Ovary (tissue), 9 donors: ENCODE measurements around the gene SUMO4. TPM values are rescaled to one million over a fixed set of nuclear protein-coding genes. Genes with fewer than 3 reads are reported as not detected.

Experiments
- DNase-seq, 5 donors: peaks; one replicate each; pipeline ENCODE4 v3.0.0-alpha.2; 2019 to 2020
- H3K27ac ChIP-seq, 2 donors: fragments of 200-600 bp; one replicate each; pipeline versions ENCODE4 v1.5.1 to v1.8.0; 2019 to 2022
- H3K27me3 ChIP-seq: fragments of 200-600 bp; one replicate; pipeline ENCODE4 v1.8.0; 2022
- H3K36me3 ChIP-seq: fragments of 200-600 bp; sonication (generic); one replicate; pipeline ENCODE4 v1.5.1; 2019
- H3K4me1 ChIP-seq: one replicate; pipeline ENCODE4 v1.8.1; 2013; ENCODE audit warnings: mild to moderate bottlenecking, moderate library complexity; ENCODE audit not compliant: insufficient read depth
- H3K4me3 ChIP-seq: fragments of 200-600 bp; sonication (generic); one replicate; pipeline ENCODE4 v1.5.1; 2017
- H3K9me3 ChIP-seq, 2 donors: fragments of 200-600 bp in 1 of 2; sonication (generic) in 1 of 2; one replicate each; pipeline versions ENCODE4 v1.5.1 to v1.8.1; 2013 to 2019; ENCODE audit warnings: mild to moderate bottlenecking in 1 of 2, moderate library complexity in 1 of 2
- EP300 ChIP-seq: sonication (generic); formaldehyde crosslinking; IDR thresholded peaks from one replicate; pipeline ENCODE4 v1.6.1; 2017; ENCODE audit warnings: antibody characterized with exemption
- POLR2A ChIP-seq: fragments of 450-650 bp; IDR thresholded peaks from one replicate; pipeline ENCODE4 v1.6.1; 2017; ENCODE audit warnings: antibody characterized with exemption, mild to moderate bottlenecking, moderate library complexity
- WGBS, 3 donors: extraction: QIAGEN DNeasy Blood & Tissue Kit in 1 of 3; methylation state at CpG; one replicate each; pipeline versions ENCODE4 v1.1.5 to v1.1.7; 2013 to 2017; 5-methylcytosine and 5-hydroxymethylcytosine counted together
- intact Hi-C, 4 donors: fragments of 100-400 bp; cut with DNase I; formaldehyde crosslinking; loops; one replicate each; pipeline versions ENCODE4 v1.11.0 to v1.15.1; 2022 to 2023
- polyA plus RNA-seq, 2 donors: library from polyadenylated mRNA; stranded (reverse); fragments of 200-250 nt in 1 of 2; fragments of 350-450 nt in 1 of 2; fragmentation: Illumina TruSeq in 1 of 2; extraction: RNeasy Lipid Tissue Mini Kit (QIAGEN cat#74804) in 1 of 2; gene quantifications; one replicate each; pipeline ENCODE4 v1.2.3, GENCODE V29; 2013 to 2014
- total RNA-seq, 7 donors: library from RNA; depleted of rRNA in 2 of 7; stranded (reverse); fragments of >200 nt in 2 of 7; fragmentation: NEBNext Ultra II Directional in 3 of 7; extraction: Animal tissue kit (Norgen Biotek cat#: 25700) in 3 of 7; gene quantifications; one replicate each; pipeline versions ENCODE4 v1.1.0 to v1.2.4, GENCODE V29; 2016 to 2023
- TF ChIP-seq, protein P1 (sequence below), 3 donors: fragments of 450-650 bp in 2 of 3; fragments of 200-600 bp in 1 of 3; IDR thresholded peaks; one replicate each; pipeline versions ENCODE4 v1.5.1 to v1.8.0; 2016 to 2022; ENCODE audit warnings: antibody characterized with exemption in 3 of 3, mild to moderate bottlenecking in 1 of 3
- donor health status: DM: no; HTN: no; CAD: no; lungs with moderate emphysema.
- donor health status: DM: no; HTN: no; CAD: no.
- donor health status: Bipolar disorder and iron deficiency.
- donor health status: DM: yes; HTN: yes; CAD: no.
- donor health status: DM: no; HTN: no; CAD: no.
- donor health status: DM: yes; HTN: yes; CAD: no.

SUMO4 gene
- total and polyA plus RNA-seq, 9 donors: 0.11 to 5.0 (median 2.7) TPM

DNA sequence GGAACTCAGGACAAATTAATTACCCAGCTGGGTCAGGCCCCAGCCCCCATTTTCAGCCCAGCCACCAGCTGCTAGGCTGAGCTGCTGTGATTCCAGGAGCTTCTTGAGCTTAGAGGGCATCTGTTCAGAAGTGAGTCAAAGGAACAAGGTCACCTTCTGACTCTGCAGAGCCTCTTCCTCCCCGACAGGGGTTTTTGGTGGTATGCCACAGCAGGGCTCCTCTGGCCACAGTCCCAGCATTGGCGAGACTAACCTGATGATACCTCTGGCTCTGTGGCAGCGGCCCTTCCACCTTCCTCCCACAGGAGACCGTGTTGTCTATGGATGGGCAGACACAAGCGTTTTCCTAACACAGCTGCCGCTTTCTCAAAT, 45.0 kb downstream of the SUMO4 start:
- no peaks in the 10 kb centered on the region for H3K27me3 ChIP-seq
- intact Hi-C loops: no loop called here
- DNase-seq: no peak
- no peak overlapping the region for H3K4me3 ChIP-seq
- H3K4me1 ChIP-seq: peaks cover 6% of the 10 kb centered on the region
- 33 to 80% (median 76%) methylated on average over 1 to 6 of the region's 6 CpGs for WGBS, 3 donors
- H3K27ac ChIP-seq: no peak overlapping the region
- H3K9me3 ChIP-seq: no peaks in the 10 kb centered on the region
- no peak for TF ChIP-seq POLR2A
- TF ChIP-seq EP300: no peak
- TF ChIP-seq, protein P1, sequence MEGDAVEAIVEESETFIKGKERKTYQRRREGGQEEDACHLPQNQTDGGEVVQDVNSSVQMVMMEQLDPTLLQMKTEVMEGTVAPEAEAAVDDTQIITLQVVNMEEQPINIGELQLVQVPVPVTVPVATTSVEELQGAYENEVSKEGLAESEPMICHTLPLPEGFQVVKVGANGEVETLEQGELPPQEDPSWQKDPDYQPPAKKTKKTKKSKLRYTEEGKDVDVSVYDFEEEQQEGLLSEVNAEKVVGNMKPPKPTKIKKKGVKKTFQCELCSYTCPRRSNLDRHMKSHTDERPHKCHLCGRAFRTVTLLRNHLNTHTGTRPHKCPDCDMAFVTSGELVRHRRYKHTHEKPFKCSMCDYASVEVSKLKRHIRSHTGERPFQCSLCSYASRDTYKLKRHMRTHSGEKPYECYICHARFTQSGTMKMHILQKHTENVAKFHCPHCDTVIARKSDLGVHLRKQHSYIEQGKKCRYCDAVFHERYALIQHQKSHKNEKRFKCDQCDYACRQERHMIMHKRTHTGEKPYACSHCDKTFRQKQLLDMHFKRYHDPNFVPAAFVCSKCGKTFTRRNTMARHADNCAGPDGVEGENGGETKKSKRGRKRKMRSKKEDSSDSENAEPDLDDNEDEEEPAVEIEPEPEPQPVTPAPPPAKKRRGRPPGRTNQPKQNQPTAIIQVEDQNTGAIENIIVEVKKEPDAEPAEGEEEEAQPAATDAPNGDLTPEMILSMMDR (IDR thresholded peaks at IDR 0.05): no peak
- no peaks in the 10 kb centered on the region for H3K36me3 ChIP-seq

DNA sequence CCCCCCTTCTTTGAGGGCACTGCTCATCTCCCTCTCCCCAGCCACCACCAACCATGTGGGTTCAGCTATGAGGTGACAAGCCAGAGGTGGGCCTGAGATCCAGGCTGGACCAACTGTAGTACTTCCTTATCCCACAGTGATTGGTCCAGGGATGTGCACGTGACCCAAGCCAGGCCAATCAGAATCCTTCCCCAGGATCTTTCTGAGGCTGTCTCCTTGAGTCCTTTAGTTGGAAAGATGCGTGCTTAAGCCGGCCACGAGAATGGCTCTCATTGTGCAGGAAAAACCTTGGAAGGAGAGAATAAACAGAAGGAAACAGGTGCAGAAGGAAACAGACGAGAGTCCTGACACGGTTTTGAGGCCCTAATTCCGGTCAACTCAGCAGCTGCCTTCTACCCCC, 45.5 kb downstream of the SUMO4 start:
- intact Hi-C loops: no loop called here
- no peak overlapping the region for H3K4me3 ChIP-seq
- H3K9me3 ChIP-seq: no peaks in the 10 kb centered on the region
- WGBS, 3 donors: 86 to 96% (median 94%) methylated on average over 7 of the region's 7 CpGs
- DNase-seq: no peak
- H3K27me3 ChIP-seq: no peaks in the 10 kb centered on the region
- no peak for TF ChIP-seq POLR2A
- H3K36me3 ChIP-seq: no peaks in the 10 kb centered on the region
- peaks cover 6% of the 10 kb centered on the region for H3K4me1 ChIP-seq
- no peak overlapping the region for H3K27ac ChIP-seq

DNA sequence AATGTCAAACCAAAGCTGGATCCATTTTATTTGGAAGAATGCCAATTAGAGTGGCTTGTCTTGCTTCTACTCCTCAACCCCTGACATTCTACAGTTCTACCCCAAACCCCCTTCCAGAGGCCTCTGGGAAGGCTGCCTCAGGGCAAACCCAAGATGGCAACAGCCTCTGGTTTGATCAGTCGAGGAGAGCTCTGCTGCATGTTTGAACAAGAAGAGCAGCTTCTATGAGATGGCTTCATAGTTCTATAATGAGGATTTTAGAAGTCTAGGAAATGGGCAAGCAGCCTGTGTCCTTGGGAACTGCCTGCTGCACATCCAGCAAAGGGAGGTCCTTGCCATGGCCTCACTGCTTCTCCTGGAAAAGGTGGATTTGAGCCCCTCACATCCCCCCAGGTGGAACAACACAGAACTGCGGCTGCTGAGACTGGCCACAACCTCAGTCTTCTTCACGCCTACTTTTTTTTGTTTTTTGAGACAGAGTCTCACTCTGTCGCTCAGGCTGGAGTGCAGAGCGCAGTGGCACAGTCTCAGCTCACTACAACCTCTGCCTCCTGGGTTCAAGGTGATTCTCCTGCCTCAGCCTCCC, 46.8 kb downstream of the SUMO4 start:
- DNase-seq: no peak
- intact Hi-C loops: no loop called here
- no peak for TF ChIP-seq POLR2A
- TF ChIP-seq, protein P1 (IDR thresholded peaks at IDR 0.05): no peak
- TF ChIP-seq EP300: no peak
- no peaks in the 10 kb centered on the region for H3K36me3 ChIP-seq
- H3K4me1 ChIP-seq: peaks cover 9% of the 10 kb centered on the region
- no peaks in the 10 kb centered on the region for H3K27me3 ChIP-seq
- no peak overlapping the region for H3K27ac ChIP-seq
- WGBS, 3 donors: 93 to 94% (median 93%) methylated on average over 5 of the region's 5 CpGs
- no peaks in the 10 kb centered on the region for H3K9me3 ChIP-seq
- H3K4me3 ChIP-seq: no peak overlapping the region

DNA sequence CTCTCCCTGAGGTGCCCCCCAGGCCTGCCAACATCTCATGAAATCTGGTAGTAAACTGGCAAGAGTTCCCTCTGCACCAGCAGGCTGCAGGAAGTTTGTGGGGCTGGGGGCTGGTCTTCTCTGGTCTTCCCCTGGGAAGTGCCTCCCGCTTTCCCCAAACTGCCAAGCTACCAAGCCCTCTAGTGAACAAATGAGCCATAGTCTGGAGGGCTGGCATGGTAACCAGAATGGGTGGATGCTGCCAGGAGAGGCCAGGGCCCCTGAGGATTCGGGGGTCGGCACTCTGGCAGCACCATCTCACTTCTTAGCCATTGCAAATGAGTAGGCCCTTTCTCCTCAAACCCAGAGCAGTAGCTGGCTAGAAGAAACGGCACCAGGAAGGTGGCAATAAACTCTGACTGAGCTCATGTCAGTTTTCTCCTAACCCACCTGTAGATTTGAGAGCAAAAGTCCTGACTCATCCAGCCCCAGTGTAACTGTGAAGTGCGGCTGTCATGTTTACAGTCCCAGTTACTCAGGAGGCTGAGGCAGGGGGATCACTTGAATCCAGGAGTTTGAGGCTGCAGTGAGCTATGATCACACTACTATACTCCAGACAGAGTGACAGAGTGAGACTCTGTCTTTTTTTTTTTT, 48.9 kb downstream of the SUMO4 start:
- intact Hi-C loops: no loop called here
- WGBS, 3 donors: 94 to 96% (median 94%) methylated on average over 5 of the region's 5 CpGs
- H3K4me3 ChIP-seq: no peak overlapping the region
- no peaks in the 10 kb centered on the region for H3K27me3 ChIP-seq
- TF ChIP-seq EP300: no peak
- TF ChIP-seq, protein P1 (IDR thresholded peaks at IDR 0.05): no peak
- peaks cover 7% of the 10 kb centered on the region for H3K4me1 ChIP-seq
- H3K36me3 ChIP-seq: no peaks in the 10 kb centered on the region
- H3K9me3 ChIP-seq: no peaks in the 10 kb centered on the region
- DNase-seq: no peak
- no peak overlapping the region for H3K27ac ChIP-seq

DNA sequence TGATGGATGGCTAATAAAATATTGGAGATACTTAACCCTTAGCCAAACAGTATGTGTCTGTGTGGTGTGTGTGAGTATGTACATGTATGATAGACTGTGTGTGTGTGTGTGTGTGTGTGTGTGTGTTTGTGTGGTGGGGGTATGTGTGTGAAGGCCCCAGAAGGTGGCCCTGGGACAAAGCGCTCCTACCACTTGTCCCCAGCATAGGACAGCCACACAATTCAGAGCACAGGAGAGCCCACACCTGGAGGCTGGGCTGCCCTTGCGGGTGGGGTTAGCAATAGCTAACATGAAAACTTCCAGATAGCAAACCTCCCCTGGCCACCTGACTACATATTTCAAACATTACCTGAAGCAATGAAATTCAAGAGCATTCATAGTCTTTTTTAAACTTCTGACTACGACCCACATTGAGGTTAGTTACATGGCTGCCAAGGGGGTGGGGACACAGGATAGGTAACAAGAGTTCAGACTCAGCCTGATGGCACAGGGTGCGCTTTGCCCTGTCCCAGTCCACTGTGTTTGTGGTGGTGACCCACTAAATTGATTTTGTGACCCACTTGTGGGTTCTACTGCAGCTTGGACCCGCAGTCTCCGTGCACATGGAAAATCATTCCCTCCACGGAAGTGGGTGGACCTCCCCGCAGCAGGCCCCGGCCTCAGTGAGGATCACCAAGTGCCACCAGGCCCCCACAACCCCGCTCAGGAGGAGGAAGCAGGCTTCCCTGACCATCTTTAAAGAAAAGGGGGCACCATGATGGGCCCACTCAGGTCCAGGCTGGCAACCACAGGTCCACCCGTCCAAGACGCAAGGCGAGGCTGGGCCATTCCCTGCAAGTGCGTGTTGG, 50.0 kb downstream of the SUMO4 start:
- no peaks in the 10 kb centered on the region for H3K36me3 ChIP-seq
- H3K9me3 ChIP-seq: no peaks in the 10 kb centered on the region
- peaks cover 12% of the 10 kb centered on the region for H3K4me1 ChIP-seq
- H3K27ac ChIP-seq: no peak overlapping the region
- no peaks in the 10 kb centered on the region for H3K27me3 ChIP-seq
- TF ChIP-seq, protein P1 (IDR thresholded peaks at IDR 0.05): no peak
- TF ChIP-seq POLR2A (no peak), EP300 (no peak)
- peak overlapping the region; percentile 41 for H3K4me3 ChIP-seq
- DNase-seq: no peak
- intact Hi-C loops: no loop called here
- 90 to 95% (median 92%) methylated on average over 14 of the region's 14 CpGs for WGBS, 3 donors
